ENCODE measurements around the gene TMEM44. TPM values are rescaled to one million over a fixed set of nuclear protein-coding genes. Genes with fewer than 3 reads are reported as not detected.

TMEM44 gene
- total RNA-seq, 3 donors from 2014 or later (not counting 1 experiment from before 2014, with no cell fraction given): 2.1 to 3.0 (median 2.8) TPM

DNA sequence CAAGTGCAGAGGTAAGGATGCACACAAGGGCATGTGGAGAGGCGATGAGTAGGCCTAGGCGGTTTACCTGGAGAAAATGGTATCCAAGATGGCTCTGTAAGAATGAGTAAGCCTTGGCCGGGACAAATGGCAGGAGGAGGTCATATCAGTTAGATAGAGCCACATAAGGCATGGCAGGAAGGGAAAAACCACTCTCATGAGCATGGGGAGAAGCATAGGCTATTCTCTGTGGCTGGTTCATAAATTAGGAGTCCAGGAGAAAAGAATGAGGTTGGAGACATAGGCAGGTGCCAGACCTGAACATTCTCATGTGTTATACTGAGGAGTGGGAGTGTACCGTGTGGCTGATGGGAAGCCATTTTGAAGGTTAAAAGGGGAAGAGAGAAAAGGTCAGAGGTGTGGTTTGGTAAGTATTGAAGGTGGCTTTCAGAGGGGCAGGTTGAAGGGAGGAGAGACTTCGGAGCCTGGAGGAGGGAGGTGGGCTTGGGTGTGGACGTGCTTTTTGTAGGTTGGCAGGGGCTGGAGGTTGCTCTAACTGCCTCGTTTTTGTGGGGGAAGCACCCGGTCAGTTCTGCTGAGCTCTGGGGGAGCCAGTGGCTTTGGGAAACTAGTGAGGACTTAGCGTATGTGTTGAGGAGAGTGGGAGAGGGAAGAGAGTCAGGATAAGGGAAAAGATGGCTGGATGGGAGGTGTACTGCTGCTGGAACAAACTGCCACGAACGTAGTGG lies 47.8 kb upstream of the TMEM44 start:
- no peak for DNase-seq
- peaks cover 21% of the 10 kb centered on the region for H3K4me1 ChIP-seq (ENCODE audit: control insufficient read depth, insufficient read depth, low read length)
- no peaks in the 10 kb centered on the region for H3K27me3 ChIP-seq (ENCODE audit: control insufficient read depth, insufficient read depth, low read length)
- Mint-ChIP-seq H3K27me3 (ENCODE audit: low read depth in 2 of 2) (peaks cover 0 to 3% of the 10 kb centered on the region in 2 donors), H3K4me1 (peaks cover 23 to 26% of the 10 kb centered on the region in 2 donors), H3K9me3 (no peaks in the 10 kb centered on the region), H3K4me3 (no peak overlapping the region), H3K27ac (no peak overlapping the region), H3K36me3 (no peaks in the 10 kb centered on the region)
- WGBS (ENCODE audit: insufficient coverage): 82% methylated on average over 11 of the region's 11 CpGs
- H3K36me3 ChIP-seq (ENCODE audit: control insufficient read depth, insufficient read depth, low read length): no peaks in the 10 kb centered on the region
- H3K27ac ChIP-seq (ENCODE audit: low read length): no peak overlapping the region
- H3K9me3 ChIP-seq (ENCODE audit: control insufficient read depth, insufficient read depth, low read length): no peaks in the 10 kb centered on the region
- TF ChIP-seq, protein P1, sequence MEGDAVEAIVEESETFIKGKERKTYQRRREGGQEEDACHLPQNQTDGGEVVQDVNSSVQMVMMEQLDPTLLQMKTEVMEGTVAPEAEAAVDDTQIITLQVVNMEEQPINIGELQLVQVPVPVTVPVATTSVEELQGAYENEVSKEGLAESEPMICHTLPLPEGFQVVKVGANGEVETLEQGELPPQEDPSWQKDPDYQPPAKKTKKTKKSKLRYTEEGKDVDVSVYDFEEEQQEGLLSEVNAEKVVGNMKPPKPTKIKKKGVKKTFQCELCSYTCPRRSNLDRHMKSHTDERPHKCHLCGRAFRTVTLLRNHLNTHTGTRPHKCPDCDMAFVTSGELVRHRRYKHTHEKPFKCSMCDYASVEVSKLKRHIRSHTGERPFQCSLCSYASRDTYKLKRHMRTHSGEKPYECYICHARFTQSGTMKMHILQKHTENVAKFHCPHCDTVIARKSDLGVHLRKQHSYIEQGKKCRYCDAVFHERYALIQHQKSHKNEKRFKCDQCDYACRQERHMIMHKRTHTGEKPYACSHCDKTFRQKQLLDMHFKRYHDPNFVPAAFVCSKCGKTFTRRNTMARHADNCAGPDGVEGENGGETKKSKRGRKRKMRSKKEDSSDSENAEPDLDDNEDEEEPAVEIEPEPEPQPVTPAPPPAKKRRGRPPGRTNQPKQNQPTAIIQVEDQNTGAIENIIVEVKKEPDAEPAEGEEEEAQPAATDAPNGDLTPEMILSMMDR (IDR thresholded peaks at IDR 0.05): no peak
- ATAC-seq: no peak
- intact Hi-C loops (cut with micrococcal nuclease): no loop called here
- no peak overlapping the region for H3K4me3 ChIP-seq (ENCODE audit: low read length)

DNA sequence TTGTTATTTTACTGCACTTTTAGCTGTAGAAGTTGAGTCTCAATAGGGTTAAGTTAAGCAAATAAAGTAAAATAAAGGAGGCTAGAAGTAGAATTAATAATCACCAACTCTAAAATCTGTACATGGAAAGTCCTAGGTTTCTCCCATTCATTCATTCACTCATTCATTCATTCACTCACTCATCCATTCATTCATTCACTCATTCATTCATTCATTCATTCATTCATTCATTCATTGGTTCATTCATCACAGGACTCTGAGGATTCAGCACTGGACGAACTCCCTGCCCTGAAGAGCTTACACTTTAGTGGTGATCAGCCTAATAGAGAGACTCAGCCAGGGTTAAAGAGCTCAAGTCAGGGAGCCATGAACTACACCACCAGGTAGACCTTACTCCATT lies 43.3 kb upstream of the TMEM44 start:
- Histone ChIP-seq H3K9me3 (ENCODE audit: control insufficient read depth, insufficient read depth, low read length) (no peaks in the 10 kb centered on the region), H3K27ac (ENCODE audit: low read length) (no peak overlapping the region), H3K36me3 (ENCODE audit: control insufficient read depth, insufficient read depth, low read length) (no peaks in the 10 kb centered on the region), H3K4me1 (ENCODE audit: control insufficient read depth, insufficient read depth, low read length) (peaks cover 6% of the 10 kb centered on the region), H3K4me3 (ENCODE audit: low read length) (no peak overlapping the region), H3K27me3 (ENCODE audit: control insufficient read depth, insufficient read depth, low read length) (no peaks in the 10 kb centered on the region)
- ATAC-seq (no peak), DNase-seq (no peak)
- Mint-ChIP-seq H3K27ac (no peak overlapping the region), H3K9me3 (no peaks in the 10 kb centered on the region), H3K4me3 (no peak overlapping the region), H3K36me3 (no peaks in the 10 kb centered on the region), H3K27me3 (ENCODE audit: low read depth in 2 of 2) (peaks cover 0 to 6% of the 10 kb centered on the region in 2 donors), H3K4me1 (peaks cover 15 to 16% of the 10 kb centered on the region in 2 donors)
- TF ChIP-seq, protein P1 (IDR thresholded peaks at IDR 0.05): no peak
- intact Hi-C loops (cut with micrococcal nuclease): no loop called here
- 100% methylated on average over 1 of the region's 1 CpG for WGBS (ENCODE audit: insufficient coverage)

DNA sequence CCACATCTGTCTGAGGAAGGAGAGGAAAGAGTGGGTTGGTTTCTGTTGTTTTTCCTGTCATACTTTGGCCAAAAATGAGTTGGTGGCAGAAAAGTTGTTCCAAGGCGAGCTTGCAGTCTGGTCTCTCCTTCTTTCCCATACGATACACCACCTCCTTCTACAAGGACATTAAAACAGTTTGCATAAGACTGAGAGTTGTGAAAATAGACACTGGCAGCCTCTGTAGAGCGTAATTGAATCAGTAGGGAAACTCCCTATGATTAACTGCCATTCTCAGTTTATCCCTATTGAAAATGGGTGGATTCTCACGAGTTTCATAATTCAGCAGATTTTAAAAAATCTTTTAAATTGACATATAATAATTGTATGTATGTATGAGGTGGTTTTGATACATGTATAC lies 42.5 kb upstream of the TMEM44 start:
- no peak overlapping the region for H3K4me3 Mint-ChIP-seq
- no peaks in the 10 kb centered on the region for H3K9me3 ChIP-seq (ENCODE audit: control insufficient read depth, insufficient read depth, low read length)
- no peaks in the 10 kb centered on the region for H3K36me3 Mint-ChIP-seq
- peaks cover 19 to 20% of the 10 kb centered on the region in 2 donors for H3K4me1 Mint-ChIP-seq
- no peak for DNase-seq
- intact Hi-C loops (cut with micrococcal nuclease): no loop called here
- TF ChIP-seq, protein P1 (IDR thresholded peaks at IDR 0.05): no peak
- no peak overlapping the region for H3K4me3 ChIP-seq (ENCODE audit: low read length)
- H3K36me3 ChIP-seq (ENCODE audit: control insufficient read depth, insufficient read depth, low read length): no peaks in the 10 kb centered on the region
- no peak overlapping the region for H3K27ac Mint-ChIP-seq
- H3K9me3 Mint-ChIP-seq: no peaks in the 10 kb centered on the region
- ATAC-seq: no peak
- H3K27me3 ChIP-seq (ENCODE audit: control insufficient read depth, insufficient read depth, low read length): no peaks in the 10 kb centered on the region
- H3K27ac ChIP-seq (ENCODE audit: low read length): no peak overlapping the region
- peaks cover 0 to 6% of the 10 kb centered on the region in 2 donors for H3K27me3 Mint-ChIP-seq (ENCODE audit: low read depth in 2 of 2)
- H3K4me1 ChIP-seq (ENCODE audit: control insufficient read depth, insufficient read depth, low read length): peaks cover 12% of the 10 kb centered on the region
- WGBS (ENCODE audit: insufficient coverage): 55% methylated on average over 2 of the region's 4 CpGs
